GM18909 (cell line): ENCODE results near the gene MYZAP.

Experiments
- ATAC-seq: cut with Tn5 transposase; IDR thresholded peaks from one replicate; pipeline ENCODE4 v1.9.1; 2021; ENCODE audit warnings: mild to moderate bottlenecking; ENCODE audit not compliant: unreplicated experiment, poor library complexity

Gene MYZAP

GRCh38 chr15:57730876-57731275 is 139.2 kb downstream of the MYZAP start:
- no peak for ATAC-seq

DNA sequence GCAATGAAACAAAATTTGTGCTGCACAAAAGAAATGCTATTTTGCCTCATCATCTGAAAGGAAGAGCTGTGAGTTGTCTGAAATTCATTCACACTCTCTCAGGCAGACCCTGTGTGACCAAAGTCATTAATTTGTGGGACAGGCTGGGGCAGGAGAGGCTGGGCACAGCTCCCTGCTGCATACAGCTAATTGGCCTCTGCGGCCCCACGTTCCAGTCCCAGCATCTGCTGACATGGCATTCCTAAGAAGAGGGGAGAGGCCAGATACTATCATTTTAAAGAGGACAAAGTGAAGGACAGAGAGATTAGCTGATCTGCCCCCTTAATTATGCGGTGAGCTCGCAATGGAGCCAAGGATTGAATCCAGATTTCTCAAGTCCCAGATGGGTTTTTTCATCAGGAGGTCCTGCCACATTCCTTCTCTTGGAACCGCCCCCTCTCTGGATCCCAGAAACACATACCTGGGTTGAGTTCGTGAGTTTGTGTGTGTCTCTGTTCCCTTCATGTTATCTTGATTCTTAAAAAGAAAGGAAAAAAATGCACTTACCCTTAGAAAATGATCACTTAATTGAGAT is 139.9 kb downstream of the MYZAP start:
- no peak for ATAC-seq

GRCh38 chr15:57732526-57733331 is 141.0 kb downstream of the MYZAP start:
- no peak for ATAC-seq

DNA sequence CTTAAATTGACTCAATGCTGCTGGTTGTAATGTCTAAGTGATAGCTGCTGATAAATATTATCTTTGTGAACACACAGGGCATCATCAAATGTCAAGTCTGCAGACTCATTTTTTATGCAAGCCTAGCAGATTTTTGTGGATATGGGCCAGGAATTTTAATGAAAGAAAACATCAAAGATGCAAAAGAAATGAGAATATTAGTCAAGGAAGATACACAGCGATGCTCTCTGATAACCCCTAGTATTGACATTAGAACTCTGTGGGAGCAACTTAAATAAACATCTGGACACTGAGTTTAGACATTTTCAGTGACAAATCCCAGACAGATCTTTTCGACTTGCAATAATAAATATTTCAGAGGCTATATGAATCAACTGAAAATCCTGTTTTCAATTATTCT is 143.2 kb downstream of the MYZAP start:
- no peak for ATAC-seq
